ENCODE results near the gene SLC7A4. TPM values are rescaled to one million over a fixed set of nuclear protein-coding genes. Genes with fewer than 3 reads are reported as not detected.

SLC7A4 gene
- total RNA-seq, 2 donors from 2014 or later: 0.13 to 0.15 TPM

GRCh38 chr22:20992456-20993303 is 39.7 kb downstream of the SLC7A4 start:
- Mint-ChIP-seq H3K4me3 (no peak overlapping the region), H3K27ac (no peak overlapping the region), H3K27me3 (no peaks in the 10 kb centered on the region), H3K4me1 (peaks cover 4% of the 10 kb centered on the region), H3K36me3 (ENCODE audit: low read depth) (peaks cover 2% of the 10 kb centered on the region)
- no peak for ATAC-seq
- H3K9me3 ChIP-seq (ENCODE audit: control insufficient read depth, low read length, poor library complexity, severe bottlenecking): no peaks in the 10 kb centered on the region
- DNase-seq: no peak

GRCh38 chr22:20992056-20992442 is 40.3 kb downstream of the SLC7A4 start:
- no peaks in the 10 kb centered on the region for H3K27me3 Mint-ChIP-seq
- H3K4me3 Mint-ChIP-seq: no peak overlapping the region
- H3K4me1 Mint-ChIP-seq: peaks cover 4% of the 10 kb centered on the region
- DNase-seq: no peak
- ATAC-seq: no peak
- peaks cover 4% of the 10 kb centered on the region for H3K36me3 Mint-ChIP-seq (ENCODE audit: low read depth)
- H3K9me3 ChIP-seq (ENCODE audit: control insufficient read depth, low read length, poor library complexity, severe bottlenecking): no peaks in the 10 kb centered on the region
- H3K27ac Mint-ChIP-seq: no peak overlapping the region

- H3K9me3 ChIP-seq (ENCODE audit: control insufficient read depth, low read length, poor library complexity, severe bottlenecking): no peaks in the 10 kb centered on the region
- DNase-seq: no peak
- H3K36me3 Mint-ChIP-seq (ENCODE audit: low read depth): peaks cover 6% of the 10 kb centered on the region
- no peak for ATAC-seq
- no peak overlapping the region for H3K27ac Mint-ChIP-seq
- H3K27me3 Mint-ChIP-seq: no peaks in the 10 kb centered on the region
- H3K4me1 Mint-ChIP-seq: peaks cover 7% of the 10 kb centered on the region
- no peak overlapping the region for H3K4me3 Mint-ChIP-seq
These were observed 40.9 kb downstream of the SLC7A4 start for GRCh38 chr22:20991252-20992055.

- DNase-seq: no peak
These were observed 41.9 kb downstream of the SLC7A4 start for GRCh38 chr22:20990184-20991180.

GRCh38 chr22:20989323-20990138 is 42.8 kb downstream of the SLC7A4 start:
- Mint-ChIP-seq H3K27me3 (no peaks in the 10 kb centered on the region), H3K4me1 (peaks cover 10% of the 10 kb centered on the region), H3K27ac (no peak overlapping the region), H3K36me3 (ENCODE audit: low read depth) (peaks cover 9% of the 10 kb centered on the region), H3K4me3 (no peak overlapping the region)
- ATAC-seq (no peak), DNase-seq (no peak)
- H3K9me3 ChIP-seq (ENCODE audit: control insufficient read depth, low read length, poor library complexity, severe bottlenecking): no peaks in the 10 kb centered on the region

More at GRCh38 chr22:20990184-20991180, 41.9 kb downstream of the SLC7A4 start:
- no peaks in the 10 kb centered on the region for H3K27me3 Mint-ChIP-seq
- H3K4me1 Mint-ChIP-seq: peaks cover 10% of the 10 kb centered on the region
- no peak overlapping the region for H3K4me3 Mint-ChIP-seq
- ATAC-seq: no peak
- peaks cover 9% of the 10 kb centered on the region for H3K36me3 Mint-ChIP-seq (ENCODE audit: low read depth)
- peak overlapping the region; percentile 6 for H3K27ac Mint-ChIP-seq
- no peaks in the 10 kb centered on the region for H3K9me3 ChIP-seq (ENCODE audit: control insufficient read depth, low read length, poor library complexity, severe bottlenecking)

- H3K9me3 ChIP-seq (ENCODE audit: control insufficient read depth, low read length, poor library complexity, severe bottlenecking): no peaks in the 10 kb centered on the region
- H3K4me1 Mint-ChIP-seq: peaks cover 15% of the 10 kb centered on the region
- no peak overlapping the region for H3K27ac Mint-ChIP-seq
- ATAC-seq (no peak), DNase-seq (no peak)
- H3K4me3 Mint-ChIP-seq: no peak overlapping the region
- H3K27me3 Mint-ChIP-seq: no peaks in the 10 kb centered on the region
- peaks cover 9% of the 10 kb centered on the region for H3K36me3 Mint-ChIP-seq (ENCODE audit: low read depth)
These were observed 43.6 kb downstream of the SLC7A4 start for GRCh38 chr22:20988573-20989322.

- Mint-ChIP-seq H3K4me1 (peaks cover 21% of the 10 kb centered on the region), H3K4me3 (no peak overlapping the region), H3K36me3 (ENCODE audit: low read depth) (peaks cover 11% of the 10 kb centered on the region), H3K27ac (peak overlapping the region; percentile 86), H3K27me3 (no peaks in the 10 kb centered on the region)
- H3K9me3 ChIP-seq (ENCODE audit: control insufficient read depth, low read length, poor library complexity, severe bottlenecking): no peaks in the 10 kb centered on the region
- no peak for ATAC-seq
- no peak for DNase-seq
These were observed 45.0 kb downstream of the SLC7A4 start for GRCh38 chr22:20987375-20987774.

- H3K9me3 ChIP-seq (ENCODE audit: control insufficient read depth, low read length, poor library complexity, severe bottlenecking): no peaks in the 10 kb centered on the region
- H3K27ac Mint-ChIP-seq: peak overlapping the region; percentile 86
- H3K27me3 Mint-ChIP-seq: no peaks in the 10 kb centered on the region
- H3K4me3 Mint-ChIP-seq: no peak overlapping the region
- peaks cover 11% of the 10 kb centered on the region for H3K36me3 Mint-ChIP-seq (ENCODE audit: low read depth)
- DNase-seq: no peak
- ATAC-seq: no peak
- peaks cover 24% of the 10 kb centered on the region for H3K4me1 Mint-ChIP-seq
These were observed 46.0 kb downstream of the SLC7A4 start for GRCh38 chr22:20986365-20986764.

- H3K9me3 ChIP-seq (ENCODE audit: control insufficient read depth, low read length, poor library complexity, severe bottlenecking): no peaks in the 10 kb centered on the region
- Mint-ChIP-seq H3K36me3 (ENCODE audit: low read depth) (peaks cover 11% of the 10 kb centered on the region), H3K4me1 (peaks cover 29% of the 10 kb centered on the region), H3K4me3 (no peak overlapping the region), H3K27ac (peak overlapping the region; percentile 86), H3K27me3 (no peaks in the 10 kb centered on the region)
- ATAC-seq (no peak), DNase-seq (no peak)
These were observed 46.6 kb downstream of the SLC7A4 start for GRCh38 chr22:20985720-20986119.

- H3K4me3 Mint-ChIP-seq: peak overlapping the region; percentile 98
- ATAC-seq (no peak), DNase-seq (no peak)
- peaks cover 11% of the 10 kb centered on the region for H3K36me3 Mint-ChIP-seq (ENCODE audit: low read depth)
- H3K27ac Mint-ChIP-seq: peak overlapping the region; percentile 93
- peaks cover 40% of the 10 kb centered on the region for H3K4me1 Mint-ChIP-seq
- no peaks in the 10 kb centered on the region for H3K27me3 Mint-ChIP-seq
- no peaks in the 10 kb centered on the region for H3K9me3 ChIP-seq (ENCODE audit: control insufficient read depth, low read length, poor library complexity, severe bottlenecking)
These were observed 49.1 kb downstream of the SLC7A4 start for GRCh38 chr22:20983081-20983771.

- ATAC-seq: no peak
These were observed 49.8 kb downstream of the SLC7A4 start for GRCh38 chr22:20982563-20982882.

More at GRCh38 chr22:20982563-20982882, 49.8 kb downstream of the SLC7A4 start:
- H3K4me3 Mint-ChIP-seq: peak overlapping the region; percentile 98
- H3K4me1 Mint-ChIP-seq: peaks cover 38% of the 10 kb centered on the region
- no peaks in the 10 kb centered on the region for H3K9me3 ChIP-seq (ENCODE audit: control insufficient read depth, low read length, poor library complexity, severe bottlenecking)
- peaks cover 7% of the 10 kb centered on the region for H3K36me3 Mint-ChIP-seq (ENCODE audit: low read depth)
- no peaks in the 10 kb centered on the region for H3K27me3 Mint-ChIP-seq
- DNase-seq: no peak
- peak overlapping the region; percentile 93 for H3K27ac Mint-ChIP-seq

Measured in T-helper 17 cell (primary cell).